Superior temporal gyrus (tissue), 1 donor: ENCODE measurements around the gene KCNK4.

ENCODE experiments used
- DNase-seq: peaks from one replicate; pipeline ENCODE4 v3.0.0-alpha.2; 2016; ENCODE audit errors: extremely low spot score

The KCNK4 gene

DNA sequence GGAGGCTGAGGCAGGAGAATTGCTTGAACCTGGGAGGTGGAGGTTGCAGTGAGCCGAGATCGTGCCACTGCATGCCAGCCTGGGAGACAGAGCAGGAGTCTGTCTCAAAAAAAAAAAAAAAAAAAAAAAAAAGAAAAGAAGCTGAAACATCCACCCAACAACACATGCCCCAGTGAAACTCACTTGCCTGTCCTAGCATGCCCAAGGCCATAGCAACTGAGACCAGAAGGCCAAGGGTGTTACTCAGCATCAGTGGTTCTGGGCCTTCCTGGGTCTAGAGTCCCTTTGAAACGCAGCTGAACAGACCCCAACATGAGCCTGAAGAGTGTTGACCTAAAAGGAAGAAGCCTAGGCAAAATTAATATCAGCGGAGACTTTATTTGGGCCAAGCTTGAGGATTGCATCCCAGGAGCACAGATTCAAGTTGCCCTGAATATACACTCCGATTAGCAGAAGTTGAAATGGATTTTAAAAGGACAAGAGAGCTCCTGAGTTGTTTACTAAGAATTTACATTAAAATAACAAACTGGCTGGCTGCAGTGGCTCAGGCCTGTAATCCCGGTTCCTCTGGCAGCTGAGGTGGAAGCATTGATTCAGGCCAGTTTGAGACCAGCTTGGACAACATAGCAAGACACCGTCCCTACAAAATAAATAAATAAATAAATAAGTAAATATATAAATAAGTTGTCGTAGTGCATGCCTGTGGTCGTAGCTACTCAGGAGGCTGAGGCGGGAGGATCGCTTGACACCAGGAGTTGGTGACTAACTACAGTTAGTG, 33.8 kb downstream of the KCNK4 start:
- no peak for DNase-seq

DNA sequence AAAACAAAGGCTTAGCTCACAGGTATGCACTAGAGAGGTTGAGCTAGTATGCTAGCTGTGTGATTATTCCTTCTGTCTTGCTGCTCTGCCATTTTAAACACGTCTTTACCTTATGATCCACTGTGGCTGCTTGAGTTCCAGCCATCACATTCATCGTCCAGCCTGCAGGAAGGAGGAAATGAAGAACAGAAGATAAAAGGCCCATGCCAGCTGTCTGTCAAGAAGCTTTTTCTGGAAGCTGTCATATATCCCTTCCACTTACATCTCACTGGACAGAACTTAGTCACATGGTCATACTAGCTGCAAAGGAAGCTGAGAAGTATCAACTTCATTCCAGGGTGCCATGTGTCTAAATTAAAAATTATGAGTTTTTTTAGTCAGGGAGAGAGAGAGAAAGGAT, 36.3 kb downstream of the KCNK4 start:
- DNase-seq, result no peak

DNA sequence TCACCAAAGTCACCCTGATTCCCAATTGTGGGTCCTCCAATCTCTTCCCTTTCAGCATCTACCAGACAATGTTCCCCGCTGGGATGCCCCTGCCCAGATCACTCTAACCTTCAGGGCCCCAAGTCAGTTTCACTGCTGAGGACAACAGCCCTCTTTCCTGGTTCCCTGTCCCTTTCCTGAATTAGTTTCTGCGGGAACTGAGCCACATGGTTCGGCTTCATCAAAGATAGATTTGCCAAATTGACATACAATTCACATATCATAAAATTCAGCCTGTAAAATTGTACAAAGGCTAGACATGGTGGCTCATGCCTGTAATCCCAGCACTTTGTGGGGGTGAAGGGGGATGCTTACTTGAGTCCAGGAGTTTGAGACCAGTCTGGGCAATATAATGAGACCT, 36.9 kb downstream of the KCNK4 start:
- no peak for DNase-seq

DNA sequence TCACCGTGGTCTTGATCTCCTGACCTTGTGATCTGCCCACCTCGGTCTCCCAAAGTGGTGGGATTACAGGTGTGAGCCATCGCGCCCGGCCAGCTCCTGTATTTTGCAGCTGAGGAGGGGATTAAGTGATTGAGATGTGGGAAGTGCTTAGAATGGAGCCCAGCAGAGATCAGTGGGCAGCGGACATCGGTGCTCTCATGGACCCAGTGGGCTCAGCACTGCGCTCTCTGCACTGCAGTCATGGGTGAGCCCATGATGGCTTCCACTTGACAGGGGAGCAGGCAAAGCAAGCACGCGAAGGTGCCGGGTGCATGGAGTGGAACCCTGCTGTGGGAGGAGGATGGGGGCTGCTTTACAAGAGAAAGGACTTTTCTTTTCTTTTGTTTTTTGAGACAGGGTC, 39.8 kb downstream of the KCNK4 start:
- DNase-seq, result no peak

DNA sequence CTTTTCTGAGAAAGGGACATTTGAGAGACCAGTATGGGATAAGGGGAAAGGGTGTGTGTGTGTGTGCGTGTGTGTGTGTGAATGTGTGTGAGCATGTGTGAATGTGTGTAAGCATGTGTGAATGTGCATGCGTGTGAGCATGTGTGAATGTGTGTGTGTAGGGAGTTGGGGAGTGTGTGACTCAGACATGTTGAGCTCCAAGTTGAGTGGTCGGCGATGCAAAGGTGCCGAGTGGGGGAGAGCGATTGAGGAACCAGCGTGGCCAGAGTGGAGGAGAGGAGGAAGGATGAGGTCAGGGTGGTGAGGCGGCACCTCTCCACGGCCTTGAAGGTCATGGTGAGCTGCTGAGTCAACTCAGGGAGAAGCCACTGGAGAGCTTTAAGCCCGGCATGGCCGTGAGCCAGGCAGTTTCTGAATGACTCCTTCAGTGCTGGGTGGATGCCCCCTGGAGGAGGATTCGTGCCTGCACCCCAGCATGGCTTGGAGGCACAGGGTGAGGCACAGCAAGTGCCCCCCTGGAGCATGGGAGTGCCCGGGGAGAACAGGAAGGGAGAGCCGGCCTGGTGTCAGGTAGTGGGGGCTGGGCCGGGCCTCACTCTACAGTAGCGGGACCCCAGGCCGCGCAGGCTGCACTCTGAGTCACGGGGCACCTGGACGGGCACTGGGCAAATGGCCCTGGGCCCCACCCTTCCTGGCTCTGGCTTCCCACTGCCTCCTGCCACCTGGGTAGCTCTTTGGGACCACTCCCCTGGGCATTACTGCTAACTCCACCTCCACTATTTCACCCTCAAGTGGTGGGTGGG, 40.7 kb downstream of the KCNK4 start:
- DNase-seq, result no peak

DNA sequence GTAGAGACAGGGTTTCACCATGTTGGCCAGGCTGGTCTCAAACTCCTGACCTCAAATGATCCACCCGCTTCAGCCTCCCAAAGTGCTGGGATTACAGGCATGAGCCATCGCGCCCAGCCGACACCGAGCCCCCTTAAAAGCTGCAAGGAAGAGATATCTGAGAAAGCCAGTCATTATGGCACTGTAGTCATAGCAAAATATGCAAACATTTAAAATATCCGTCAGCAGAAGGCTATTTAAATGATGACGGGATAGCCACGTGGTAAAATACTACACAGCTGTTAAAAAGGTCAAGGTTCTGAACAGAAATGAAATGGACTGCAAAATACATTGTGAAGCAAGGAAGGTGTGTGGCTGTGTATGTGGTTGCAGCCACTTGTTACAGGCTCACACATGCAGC, 42.5 kb downstream of the KCNK4 start:
- DNase-seq, result no peak

DNA sequence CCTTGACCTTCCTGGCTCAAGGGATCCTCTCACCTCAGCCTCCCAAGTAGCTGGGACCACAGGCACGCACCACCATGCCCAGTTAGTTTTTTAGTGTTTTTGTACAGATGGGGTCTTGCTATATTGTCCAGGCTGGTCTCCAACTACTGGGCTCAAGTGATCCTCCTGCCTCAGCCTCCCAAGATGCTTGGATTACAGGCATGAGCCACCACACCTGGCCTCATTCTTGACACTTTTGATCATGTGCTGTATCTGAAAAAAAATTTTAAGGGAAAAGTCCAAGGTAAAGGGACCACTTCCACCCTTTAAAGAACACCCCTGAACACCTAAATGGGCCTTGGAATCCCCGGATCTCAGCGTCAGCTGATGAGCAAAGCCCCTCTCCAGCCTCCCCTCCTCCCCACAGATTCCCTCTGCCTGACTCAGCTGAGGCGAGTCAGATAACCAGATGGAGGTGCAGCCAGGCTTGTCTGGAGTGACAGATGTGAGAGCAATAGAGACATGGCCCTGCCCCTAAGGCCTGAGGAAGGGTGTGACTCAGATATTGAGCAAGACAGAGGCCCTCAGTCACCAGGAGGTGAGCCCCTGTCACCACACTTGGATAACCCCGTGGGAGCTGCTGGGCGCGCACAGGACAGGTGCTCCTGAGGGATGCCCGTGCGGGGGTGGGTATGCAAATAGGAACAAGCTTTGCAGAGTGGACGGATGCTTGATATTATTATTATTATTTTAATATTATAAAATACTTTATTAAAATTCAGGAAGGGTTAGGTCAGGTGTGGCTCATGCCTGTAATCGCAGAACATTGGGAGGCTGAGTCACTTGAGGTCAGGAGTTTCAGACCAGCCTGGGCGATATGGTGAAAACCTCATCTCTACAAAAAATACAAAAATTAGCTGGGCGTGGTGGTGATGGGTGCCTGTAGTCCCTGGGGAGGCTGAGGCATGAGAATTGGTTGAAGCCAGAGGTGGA, 43.9 kb downstream of the KCNK4 start:
- no peak for DNase-seq

DNA sequence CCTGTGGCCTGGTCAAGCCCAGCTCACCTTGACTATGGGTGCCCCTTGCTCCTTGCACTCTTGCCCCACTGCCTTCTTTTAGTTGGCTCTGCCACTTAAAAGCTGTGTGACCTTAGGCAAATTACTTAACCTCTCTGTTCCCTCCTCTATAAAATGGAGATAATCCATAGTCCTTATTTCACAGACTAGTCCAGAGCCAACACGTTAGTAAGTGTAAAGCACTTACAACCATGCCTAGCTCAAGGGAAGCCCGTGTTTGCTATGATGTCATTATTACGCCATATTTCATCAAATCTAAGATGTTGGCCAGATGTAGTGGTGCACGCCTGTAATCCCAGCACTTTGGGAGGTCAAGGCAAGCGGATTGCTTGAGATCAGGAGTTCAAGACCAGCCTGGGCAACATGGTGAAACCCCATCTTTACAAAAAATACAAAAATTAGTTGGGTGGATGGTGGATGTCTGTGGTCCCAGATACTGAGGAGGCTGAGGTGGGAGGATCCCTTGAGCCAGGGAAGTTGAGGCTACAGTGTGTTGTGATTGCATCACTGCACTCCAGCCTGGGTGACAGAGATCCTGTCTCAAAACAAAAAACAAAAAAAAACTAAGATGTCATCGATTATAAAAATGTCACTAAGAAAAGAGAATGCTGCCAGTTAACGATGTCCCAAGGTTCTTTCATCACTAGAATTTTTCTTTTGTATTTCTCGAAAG, 46.6 kb downstream of the KCNK4 start:
- DNase-seq, result no peak

DNA sequence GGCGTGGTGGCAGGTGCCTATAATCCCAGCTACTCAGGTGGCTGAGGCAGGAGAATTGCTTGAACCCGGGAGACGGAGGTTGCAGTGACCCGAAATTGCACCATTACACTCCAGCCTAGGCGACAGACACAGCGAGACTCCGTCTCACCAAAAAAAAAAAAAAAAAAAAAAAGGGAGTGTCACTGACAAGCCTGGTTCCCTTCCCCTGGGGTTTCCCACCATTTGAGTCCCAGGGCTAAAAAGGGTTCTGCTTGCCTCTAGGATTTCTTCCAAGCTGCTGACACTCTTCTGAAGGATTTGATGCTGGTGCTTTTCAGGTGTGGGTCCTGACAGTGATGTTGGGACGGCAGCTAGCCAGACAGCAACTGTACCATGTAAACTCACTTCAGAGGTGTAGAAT, 47.6 kb downstream of the KCNK4 start:
- no peak for DNase-seq

DNA sequence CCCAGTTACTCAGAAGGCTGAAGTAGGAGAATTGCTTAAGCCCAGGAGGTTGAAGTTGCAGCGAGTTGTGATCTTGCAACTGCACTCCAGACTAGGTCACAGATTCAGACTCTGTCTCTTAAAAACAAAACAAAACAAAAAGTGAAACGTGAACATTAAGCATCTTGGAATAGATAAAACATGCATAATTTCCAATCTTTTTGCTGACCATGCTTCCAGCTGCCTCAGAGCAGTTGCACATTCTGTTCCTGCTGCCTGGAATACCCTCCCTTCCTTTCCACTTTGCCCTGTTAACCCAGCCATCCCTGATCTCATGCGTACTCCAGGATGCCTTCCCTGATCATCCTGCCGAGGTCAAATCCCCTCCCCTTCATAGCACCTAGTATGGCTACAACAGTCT, 48.2 kb downstream of the KCNK4 start:
- no peak for DNase-seq

DNA sequence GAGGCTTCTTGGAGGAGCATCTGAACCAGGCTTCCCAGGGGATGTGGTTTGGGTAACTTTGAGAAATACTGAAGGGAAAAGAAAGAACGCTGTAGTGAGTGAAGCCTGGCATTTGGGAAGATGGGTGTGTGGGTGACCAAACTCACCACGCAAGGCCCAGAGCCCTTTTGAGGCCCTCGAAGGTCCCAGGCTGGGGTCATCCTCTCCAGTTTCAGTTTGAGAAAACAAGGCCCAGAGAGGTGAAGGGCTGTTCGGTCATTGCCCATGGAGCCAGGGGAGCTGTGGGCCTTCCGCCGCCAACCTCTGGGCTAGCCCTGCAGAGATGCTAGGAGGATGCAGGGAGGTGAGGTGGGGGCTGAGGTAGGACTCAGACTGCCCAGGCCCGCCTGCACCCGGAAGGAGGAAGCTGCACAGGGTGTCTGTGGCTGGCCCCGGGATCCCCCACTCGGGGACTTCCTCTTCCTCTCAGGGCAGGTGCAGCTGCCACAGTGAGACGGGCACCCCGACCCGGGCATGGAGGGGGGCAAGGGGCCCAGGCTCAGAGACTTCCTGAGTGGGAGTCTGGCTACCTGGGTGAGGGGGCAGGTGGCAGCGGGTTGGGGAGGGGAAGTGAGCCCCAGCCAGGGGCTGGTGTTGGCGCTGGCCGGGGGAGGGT, 48.8 kb downstream of the KCNK4 start, which contains the start of gene CCDC88B:
CCDC88B (plus strand) TSS at position 451 of the 655 bp plus-strand sequence; CDS start at position 514, 63 bp downstream.
- DNase-seq, result no peak

DNA sequence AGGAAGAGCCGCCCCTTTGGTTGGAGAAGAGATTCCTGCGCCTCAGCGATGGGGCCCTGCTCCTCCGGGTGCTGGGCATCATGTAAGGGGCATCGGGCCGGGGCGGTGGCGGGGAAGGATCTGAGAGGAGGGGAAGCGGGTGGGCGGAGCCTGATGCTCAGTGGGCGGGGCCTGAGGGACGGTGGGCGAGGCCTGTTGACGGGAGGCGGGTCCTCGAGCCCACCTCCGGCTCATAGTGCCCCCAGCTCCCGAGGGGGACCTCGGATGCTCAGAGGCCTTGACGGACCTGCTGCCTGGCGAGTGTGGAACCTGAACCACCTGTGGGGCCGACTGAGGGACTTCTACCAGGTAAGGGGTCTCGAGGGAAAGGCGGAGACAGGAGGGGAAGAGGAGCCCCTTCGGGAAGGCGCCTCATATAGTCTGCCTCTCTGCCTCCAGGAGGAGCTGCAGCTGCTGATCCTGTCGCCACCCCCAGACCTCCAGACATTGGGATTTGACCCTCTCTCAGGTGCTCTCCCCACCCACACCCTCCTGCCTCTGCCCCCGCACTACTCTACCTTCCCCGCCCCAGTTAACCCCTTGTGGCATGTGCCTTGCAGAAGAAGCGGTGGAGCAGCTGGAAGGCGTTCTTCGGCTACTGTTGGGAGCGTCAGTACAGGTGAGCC, 49.7 kb downstream of the KCNK4 start:
- DNase-seq, result no peak

DNA sequence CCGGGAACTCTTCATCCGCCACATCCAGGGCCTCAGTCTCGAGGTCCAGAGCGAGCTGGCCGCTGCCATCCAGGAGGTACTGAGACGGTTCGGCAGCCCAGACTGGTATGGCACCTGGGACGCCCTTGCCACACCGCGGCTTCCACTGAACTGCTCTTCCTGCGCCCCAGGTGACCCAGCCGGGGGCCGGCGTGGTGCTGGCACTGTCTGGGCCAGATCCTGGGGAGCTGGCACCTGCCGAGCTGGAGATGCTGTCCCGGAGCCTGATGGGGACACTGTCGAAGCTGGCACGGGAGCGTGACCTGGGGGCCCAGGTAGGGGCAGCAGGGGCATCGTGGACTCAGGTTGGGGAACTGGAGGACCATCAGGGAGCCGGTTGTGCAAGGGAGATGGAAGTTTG, 50.3 kb downstream of the KCNK4 start:
- DNase-seq, result no peak

DNA sequence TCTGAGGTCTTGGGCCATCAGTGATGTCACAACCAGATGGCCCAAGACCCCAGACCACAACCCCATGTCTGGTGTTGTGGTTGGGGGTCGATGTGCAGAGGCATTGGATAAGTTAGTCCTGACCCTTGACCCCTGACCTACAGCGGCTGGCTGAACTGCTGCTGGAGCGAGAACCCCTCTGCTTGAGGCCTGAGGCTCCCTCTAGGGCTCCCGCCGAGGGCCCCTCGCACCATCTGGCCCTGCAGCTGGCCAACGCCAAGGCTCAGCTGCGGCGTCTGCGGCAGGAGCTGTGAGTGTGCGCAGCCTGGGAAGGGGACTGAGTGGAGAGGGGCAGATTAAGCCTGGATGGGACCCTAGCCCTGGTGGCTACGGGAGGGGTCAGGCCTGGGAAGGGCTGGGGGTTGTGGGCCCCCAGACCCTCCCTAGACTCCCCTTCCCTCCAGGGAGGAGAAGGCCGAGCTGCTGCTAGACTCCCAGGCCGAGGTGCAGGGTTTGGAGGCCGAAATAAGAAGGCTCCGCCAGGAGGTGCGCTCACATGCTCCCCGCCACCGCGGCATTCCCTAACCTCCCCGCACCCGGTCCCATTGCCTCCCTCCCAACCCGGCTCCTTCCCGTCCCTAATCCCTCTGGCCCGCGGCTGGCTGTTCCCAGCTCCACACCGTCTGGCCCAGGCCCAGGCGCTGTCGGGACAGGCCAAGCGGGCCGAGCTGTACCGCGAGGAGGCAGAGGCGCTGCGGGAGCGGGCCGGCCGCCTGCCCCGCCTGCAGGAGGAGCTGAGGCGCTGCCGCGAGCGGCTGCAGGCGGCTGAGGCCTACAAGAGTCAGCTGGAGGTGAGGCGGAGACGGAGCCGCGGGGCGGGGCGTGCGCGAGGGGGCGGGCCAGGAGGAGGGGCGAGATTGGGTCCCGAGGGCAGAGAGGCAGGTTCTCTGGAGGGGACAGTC, 51.0 kb downstream of the KCNK4 start:
- peak; percentile 27 for DNase-seq

DNA sequence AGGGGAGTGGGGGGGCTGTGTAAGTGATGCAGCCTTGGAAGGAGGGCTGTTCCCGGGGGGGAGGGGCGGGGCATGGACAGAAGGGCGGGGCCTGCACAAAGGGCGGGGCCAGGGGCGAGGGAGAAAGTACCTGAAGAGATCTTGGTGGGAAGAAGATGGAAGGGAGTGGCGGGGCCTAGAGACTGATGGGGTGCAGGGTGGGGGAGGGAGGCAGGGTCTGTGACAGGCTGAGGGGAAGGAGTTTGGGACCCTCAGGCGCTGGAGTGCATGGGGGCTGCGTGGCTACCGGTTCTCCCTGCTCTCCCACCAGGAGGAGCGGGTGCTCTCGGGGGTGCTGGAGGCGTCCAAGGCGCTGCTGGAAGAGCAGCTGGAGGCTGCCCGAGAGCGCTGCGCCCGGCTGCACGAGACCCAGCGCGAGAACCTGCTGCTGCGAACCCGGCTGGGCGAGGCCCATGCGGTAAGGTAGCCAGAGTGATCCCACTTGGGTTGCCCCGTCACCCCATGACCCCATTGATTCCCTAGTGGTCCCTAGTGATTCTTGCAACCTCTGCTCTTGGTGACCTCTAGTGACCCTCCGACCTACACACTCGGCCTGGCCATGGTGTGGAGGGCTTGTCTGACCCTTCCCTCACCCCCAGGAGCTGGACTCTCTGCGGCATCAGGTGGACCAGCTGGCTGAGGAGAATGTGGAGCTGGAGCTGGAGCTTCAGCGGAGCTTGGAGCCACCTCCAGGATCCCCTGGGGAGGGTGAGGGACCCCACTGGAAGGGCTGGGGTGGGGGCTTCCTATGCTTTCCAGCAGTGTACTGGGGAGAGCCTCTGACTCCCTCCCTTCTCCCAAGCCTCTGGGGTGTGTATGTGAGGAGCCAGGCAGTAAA, 52.0 kb downstream of the KCNK4 start:
- DNase-seq, result no peak

DNA sequence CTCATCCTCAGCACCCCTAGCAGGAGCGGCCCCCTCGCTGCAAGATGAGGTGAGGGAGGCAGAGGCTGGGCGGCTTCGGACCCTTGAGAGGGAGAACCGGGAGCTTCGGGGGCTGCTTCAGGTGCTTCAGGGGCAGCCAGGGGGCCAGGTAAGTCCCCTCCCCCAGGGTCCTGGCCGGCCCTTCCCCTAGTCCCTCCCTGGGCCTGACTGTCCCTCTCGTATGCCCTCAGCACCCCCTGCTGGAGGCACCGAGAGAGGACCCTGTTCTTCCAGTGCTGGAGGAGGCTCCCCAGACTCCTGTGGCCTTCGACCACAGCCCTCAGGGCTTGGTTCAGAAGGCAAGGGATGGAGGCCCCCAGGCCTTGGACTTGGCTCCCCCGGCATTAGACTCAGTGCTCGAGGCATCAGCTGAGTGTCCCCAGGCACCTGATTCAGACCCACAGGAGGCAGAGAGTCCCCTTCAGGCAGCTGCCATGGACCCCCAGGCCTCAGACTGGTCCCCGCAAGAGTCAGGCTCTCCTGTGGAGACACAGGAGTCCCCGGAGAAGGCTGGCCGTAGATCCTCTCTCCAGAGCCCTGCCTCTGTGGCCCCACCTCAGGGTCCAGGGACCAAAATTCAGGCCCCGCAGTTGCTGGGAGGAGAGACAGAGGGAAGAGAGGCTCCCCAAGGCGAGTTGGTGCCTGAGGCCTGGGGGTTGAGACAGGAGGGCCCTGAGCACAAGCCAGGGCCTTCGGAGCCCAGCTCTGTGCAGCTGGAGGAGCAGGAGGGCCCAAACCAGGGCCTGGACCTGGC, 52.9 kb downstream of the KCNK4 start:
- no peak for DNase-seq

DNA sequence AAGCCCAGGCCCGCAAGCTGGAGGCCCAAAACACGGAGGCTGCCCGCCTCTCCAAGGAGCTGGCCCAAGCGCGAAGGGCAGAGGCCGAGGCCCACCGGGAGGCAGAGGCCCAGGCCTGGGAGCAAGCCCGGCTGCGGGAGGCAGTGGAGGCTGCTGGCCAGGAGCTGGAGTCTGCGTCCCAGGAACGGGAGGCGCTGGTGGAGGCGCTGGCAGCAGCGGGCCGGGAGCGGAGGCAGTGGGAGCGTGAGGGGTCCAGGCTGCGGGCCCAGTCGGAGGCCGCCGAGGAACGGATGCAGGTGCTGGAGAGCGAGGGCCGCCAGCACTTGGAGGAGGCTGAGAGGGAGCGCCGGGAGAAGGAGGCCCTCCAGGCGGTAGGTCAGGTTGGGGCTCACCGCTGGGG, 53.7 kb downstream of the KCNK4 start:
- no peak for DNase-seq
